H1 (cell line): Measurements from ENCODE around the gene RELCH. TPM values are rescaled to one million over a fixed set of nuclear protein-coding genes. Genes with fewer than 3 reads are reported as not detected.

Source experiments
- CREB1 ChIP-seq: IDR thresholded peaks from 2 replicates; pipeline ENCODE4 v1.6.1; 2012; ENCODE audit warnings: inconsistent platforms
- CTBP2 ChIP-seq: IDR thresholded peaks from 2 replicates; pipeline ENCODE4 v1.7.0; 2011; ENCODE audit warnings: borderline replicate concordance, mild to moderate bottlenecking, moderate library complexity, mixed read lengths, low read length; ENCODE audit not compliant: insufficient read depth, insufficient read length
- GABPA ChIP-seq: IDR thresholded peaks from 2 replicates; pipeline ENCODE4 v1.6.1; 2011; ENCODE audit warnings: mild to moderate bottlenecking, low read length, moderate library complexity, borderline replicate concordance; ENCODE audit not compliant: insufficient read depth
- polyA plus RNA-seq, 7 experiments: library from polyadenylated mRNA; depleted of rRNA in 3 of 7; stranded (reverse) in 5 of 7; unstranded in 2 of 7; fragments of >200 nt in 5 of 7; fragments of 200-250 nt in 2 of 7; gene quantifications; 1 replicate in 5 of 7; 2 replicates in 1 of 7; 4 replicates in 1 of 7; pipeline versions ENCODE4 v1.2.1 to v1.2.3, GENCODE V29; 2011 to 2013; ENCODE audit warnings: missing spikeins in 2 of 7, mixed read lengths in 2 of 7
- total RNA-seq: library from RNA; stranded (reverse); fragmentation: NEBNext Ultra II Directional; extraction: Animal tissue kit (Norgen Biotek cat#: 25700); gene quantifications from 2 replicates; pipeline ENCODE4 v1.2.1, GENCODE V29; 2021

Gene RELCH
- total and polyA plus RNA-seq, 2 of the 8 experiments (the other 6 are each of a cell fraction or from before 2014, with no cell fraction given): 7.3 to 26.9 TPM

- TF ChIP-seq CTBP2 (no peak), GABPA (no peak), CREB1 (no peak)
Observed at GRCh38 chr18:62198259-62198658, 11.2 kb downstream of the RELCH start (continued).
